Astrocyte (in vitro differentiated cells and primary cell): Measurements from ENCODE around the gene NSUN7. TPM values are rescaled to one million over a fixed set of nuclear protein-coding genes. Genes with fewer than 3 reads are reported as not detected.
A peak's percentile ranks its signal among the peaks of the same experiment; 100 is the strongest.

Experiments used
- DNase-seq: peaks from one replicate; pipeline ENCODE4 v3.0.0-alpha.2; 2010; ENCODE audit warnings: low read depth
- FAIRE-seq: peaks from 2 replicates; lab custom pipeline; 2011; peaks lifted over from hg19 to GRCh38; lab: Jason Lieb, UNC
- H2AFZ ChIP-seq: 2 replicates; pipeline ENCODE4 v1.6.0; 2012; ENCODE audit warnings: low read depth, low read length, inconsistent platforms
- H3K27ac ChIP-seq: 2 replicates; pipeline ENCODE4 v1.5.1; 2011; ENCODE audit warnings: low read depth, low read length, inconsistent platforms
- H3K27me3 ChIP-seq: 2 replicates; pipeline ENCODE4 v1.6.0; 2011; ENCODE audit warnings: low read length, inconsistent platforms; ENCODE audit not compliant: insufficient read depth
- H3K36me3 ChIP-seq: 2 replicates; pipeline ENCODE4 v1.5.1; 2011; ENCODE audit warnings: low read length, inconsistent platforms; ENCODE audit not compliant: insufficient read depth
- H3K4me1 ChIP-seq: 2 replicates; pipeline ENCODE4 v1.5.1; 2011; ENCODE audit warnings: low read length, inconsistent platforms; ENCODE audit not compliant: insufficient read depth
- H3K4me2 ChIP-seq: 2 replicates; pipeline ENCODE4 v1.6.0; 2012; ENCODE audit warnings: low read length, inconsistent platforms
- H3K4me3 ChIP-seq: 2 replicates; pipeline ENCODE4 v1.5.1; 2011; ENCODE audit warnings: low read depth, mild to moderate bottlenecking, low read length, inconsistent platforms; ENCODE audit not compliant: insufficient read depth
- H3K79me2 ChIP-seq: 2 replicates; pipeline ENCODE4 v1.6.0; 2012; ENCODE audit warnings: mild to moderate bottlenecking, low read length, inconsistent platforms; ENCODE audit not compliant: insufficient read depth
- H3K9ac ChIP-seq: 2 replicates; pipeline ENCODE4 v1.6.0; 2012; ENCODE audit warnings: mild to moderate bottlenecking, low read length, inconsistent platforms
- H3K9me3 ChIP-seq: 2 replicates; pipeline ENCODE4 v1.5.1; 2012; ENCODE audit warnings: low read depth, mild to moderate bottlenecking, low read length, inconsistent platforms; ENCODE audit not compliant: insufficient read depth
- H4K20me1 ChIP-seq: 2 replicates; pipeline ENCODE4 v1.6.0; 2012; ENCODE audit warnings: low read length, inconsistent platforms; ENCODE audit not compliant: insufficient read depth
- H3K27ac Mint-ChIP-seq: one replicate; pipeline ENCODE4 v1.8.0; 2021; ENCODE audit warnings: mild to moderate bottlenecking, mixed read lengths; ENCODE audit not compliant: unreplicated experiment
- H3K27me3 Mint-ChIP-seq: one replicate; pipeline ENCODE4 v1.8.0; 2021; ENCODE audit warnings: low read depth, mixed read lengths; ENCODE audit not compliant: unreplicated experiment
- H3K36me3 Mint-ChIP-seq: one replicate; pipeline ENCODE4 v1.8.0; 2021; ENCODE audit warnings: low read depth, mixed read lengths; ENCODE audit not compliant: unreplicated experiment
- H3K4me1 Mint-ChIP-seq: one replicate; pipeline ENCODE4 v1.8.0; 2021; ENCODE audit warnings: low read depth, mixed read lengths; ENCODE audit not compliant: unreplicated experiment
- H3K4me3 Mint-ChIP-seq: one replicate; pipeline ENCODE4 v1.8.0; 2021; ENCODE audit warnings: mild to moderate bottlenecking, moderate library complexity, mixed read lengths; ENCODE audit not compliant: unreplicated experiment
- H3K9me3 Mint-ChIP-seq: one replicate; pipeline ENCODE4 v1.8.0; 2021; ENCODE audit warnings: mild to moderate bottlenecking, mixed read lengths; ENCODE audit not compliant: unreplicated experiment
- CTCF ChIP-seq: IDR thresholded peaks from 2 replicates; pipeline ENCODE4 v1.5.1; 2011; ENCODE audit warnings: low read depth, mild to moderate bottlenecking, inconsistent platforms, low read length, moderate library complexity; ENCODE audit not compliant: insufficient read depth
- EZH2 ChIP-seq: IDR thresholded peaks from 2 replicates; pipeline ENCODE4 v1.6.1; 2012; ENCODE audit warnings: mild to moderate bottlenecking, low read length, inconsistent platforms; ENCODE audit not compliant: insufficient read depth
- total RNA-seq: library from RNA; stranded (reverse); gene quantifications from 2 replicates; pipeline ENCODE4 v1.2.1, GENCODE V29; 2021

NSUN7 gene
- total RNA-seq, 1 donor from 2014 or later, result 2.5 TPM

- FAIRE-seq (no peak), DNase-seq (no peak)
- Mint-ChIP-seq H3K27me3 (no peaks in the 10 kb centered on the region), H3K9me3 (no peaks in the 10 kb centered on the region), H3K4me3 (no peak overlapping the region), H3K4me1 (peaks cover 6% of the 10 kb centered on the region), H3K36me3 (peaks cover 16% of the 10 kb centered on the region), H3K27ac (no peak overlapping the region)
- Histone ChIP-seq H3K4me2 (no peak overlapping the region), H3K79me2 (no peaks in the 10 kb centered on the region), H3K4me3 (no peak overlapping the region), H3K9me3 (no peaks in the 10 kb centered on the region), H4K20me1 (no peaks in the 10 kb centered on the region), H3K27ac (no peak overlapping the region), H3K9ac (no peak overlapping the region), H2AFZ (no peak overlapping the region), H3K27me3 (no peaks in the 10 kb centered on the region), H3K4me1 (no peaks in the 10 kb centered on the region), H3K36me3 (peaks cover 4% of the 10 kb centered on the region)
- TF ChIP-seq EZH2 (no peak), CTCF (no peak)
These were observed 59.2 kb downstream of the NSUN7 start for GRCh38 chr4:40808926-40809457.

GRCh38 chr4:40811956-40812355 lies 62.2 kb downstream of the NSUN7 start:
- FAIRE-seq, result no peak
- no peak for TF ChIP-seq CTCF
- TF ChIP-seq EZH2, result no peak

GRCh38 chr4:40812386-40812785 lies 62.6 kb downstream of the NSUN7 start:
- no peak overlapping the region for H3K9ac ChIP-seq
- DNase-seq (no peak), FAIRE-seq (no peak)
- no peak for TF ChIP-seq CTCF
- no peak for TF ChIP-seq EZH2
- no peaks in the 10 kb centered on the region for H3K79me2 ChIP-seq
- no peaks in the 10 kb centered on the region for H3K27me3 ChIP-seq
- no peaks in the 10 kb centered on the region for H3K4me1 ChIP-seq
- Mint-ChIP-seq H3K9me3 (no peaks in the 10 kb centered on the region), H3K36me3 (peaks cover 26% of the 10 kb centered on the region), H3K4me1 (peaks cover 6% of the 10 kb centered on the region), H3K27me3 (no peaks in the 10 kb centered on the region), H3K27ac (peak overlapping the region; percentile 66), H3K4me3 (no peak overlapping the region)
- H2AFZ ChIP-seq, result no peak overlapping the region
- no peak overlapping the region for H3K4me3 ChIP-seq
- H3K36me3 ChIP-seq, result peaks cover 24% of the 10 kb centered on the region
- no peak overlapping the region for H3K4me2 ChIP-seq
- H4K20me1 ChIP-seq, result no peaks in the 10 kb centered on the region
- no peaks in the 10 kb centered on the region for H3K9me3 ChIP-seq
- no peak overlapping the region for H3K27ac ChIP-seq

More at GRCh38 chr4:40811956-40812355, 62.2 kb downstream of the NSUN7 start:
- H2AFZ ChIP-seq, result no peak overlapping the region
- peaks cover 24% of the 10 kb centered on the region for H3K36me3 ChIP-seq
- H3K27ac Mint-ChIP-seq, result peak overlapping the region; percentile 66
- no peaks in the 10 kb centered on the region for H4K20me1 ChIP-seq
- H3K27me3 Mint-ChIP-seq, result no peaks in the 10 kb centered on the region
- peaks cover 6% of the 10 kb centered on the region for H3K4me1 Mint-ChIP-seq
- no peak overlapping the region for H3K4me3 Mint-ChIP-seq
- H3K27ac ChIP-seq, result no peak overlapping the region
- peaks cover 26% of the 10 kb centered on the region for H3K36me3 Mint-ChIP-seq
- H3K79me2 ChIP-seq, result no peaks in the 10 kb centered on the region
- no peaks in the 10 kb centered on the region for H3K9me3 Mint-ChIP-seq
- peak; percentile 47 for DNase-seq
- no peaks in the 10 kb centered on the region for H3K4me1 ChIP-seq
- H3K27me3 ChIP-seq, result no peaks in the 10 kb centered on the region
- no peaks in the 10 kb centered on the region for H3K9me3 ChIP-seq
- H3K9ac ChIP-seq, result no peak overlapping the region
- no peak overlapping the region for H3K4me2 ChIP-seq
- H3K4me3 ChIP-seq, result no peak overlapping the region
